Sigmoid colon (tissue), 7 donors: ENCODE measurements around the gene SMIM13. TPM values are rescaled to one million over a fixed set of nuclear protein-coding genes. Genes with fewer than 3 reads are reported as not detected.

ENCODE experiments used
- DNase-seq: peaks from one replicate; pipeline ENCODE4 v3.0.0-alpha.2; 2019
- H3K27ac ChIP-seq, 4 donors: fragments of 200-600 bp; sonication (generic); one replicate each; pipeline ENCODE4 v1.5.1; 2016 to 2019; ENCODE audit warnings: mild to moderate bottlenecking in 1 of 4
- H3K27me3 ChIP-seq, 3 donors: fragments of 200-600 bp; sonication (generic); one replicate each; pipeline ENCODE4 v1.5.1; 2019; ENCODE audit warnings: mild to moderate bottlenecking in 1 of 3
- H3K36me3 ChIP-seq, 4 donors: fragments of 200-600 bp; sonication (generic); one replicate each; pipeline ENCODE4 v1.5.1; 2016 to 2019
- H3K4me1 ChIP-seq, 4 donors: fragments of 200-600 bp; sonication (generic); one replicate each; pipeline ENCODE4 v1.5.1; 2017 to 2019
- H3K4me3 ChIP-seq, 4 donors: fragments of 200-600 bp; sonication (generic); one replicate each; pipeline ENCODE4 v1.5.1; 2017 to 2019; ENCODE audit warnings: mild to moderate bottlenecking in 2 of 4, moderate library complexity in 1 of 4
- H3K9me3 ChIP-seq, 4 donors: fragments of 200-600 bp in 3 of 4; sonication (generic) in 3 of 4; one replicate each; pipeline versions ENCODE4 v1.5.1 to v1.6.1; 2013 to 2019
- CTCF ChIP-seq, 4 experiments: fragments of 450-650 bp in 3 of 4; fragments of 200-600 bp in 1 of 4; IDR thresholded peaks; one replicate each; pipeline ENCODE4 v1.5.1; 2016 to 2019; ENCODE audit warnings: antibody characterized with exemption in 4 of 4, mild to moderate bottlenecking in 3 of 4, moderate library complexity in 2 of 4
- EP300 ChIP-seq, 4 donors: sonication (generic); formaldehyde crosslinking; IDR thresholded peaks; one replicate each; pipeline ENCODE4 v1.6.1; 2017; ENCODE audit warnings: antibody characterized with exemption in 4 of 4
- POLR2A ChIP-seq, 2 donors: fragments of 450-650 bp; IDR thresholded peaks; one replicate each; pipeline ENCODE4 v1.6.1; 2016; ENCODE audit warnings: antibody characterized with exemption in 2 of 2, mild to moderate bottlenecking in 2 of 2, moderate library complexity in 2 of 2
- POLR2AphosphoS5 ChIP-seq, 4 donors: sonication (generic); formaldehyde crosslinking; IDR thresholded peaks; one replicate each; pipeline ENCODE4 v1.6.1; 2017; ENCODE audit warnings: antibody characterized with exemption in 4 of 4
- WGBS, 2 donors: extraction: QIAGEN DNeasy Blood & Tissue Kit; methylation state at CpG; one replicate each; pipeline ENCODE4 v1.1.7; 2013; 5-methylcytosine and 5-hydroxymethylcytosine counted together
- intact Hi-C: fragments of 100-400 bp; cut with DNase I; formaldehyde crosslinking; loops from one replicate; pipeline ENCODE4 v1.15.1; 2023
- polyA plus RNA-seq, 3 donors: library from polyadenylated mRNA; stranded (reverse); fragments of 200-250 nt; gene quantifications; one replicate each; pipeline ENCODE4 v1.2.3, GENCODE V29; 2013
- total RNA-seq, 4 donors: library from RNA; depleted of rRNA; stranded (reverse); fragments of >200 nt; gene quantifications; one replicate each; pipeline ENCODE4 v1.1.0, GENCODE V29; 2016
- donor health status: healthy with polysubstance abuse.
- donor health status: Bipolar disorder and iron deficiency.
- donor health status: healthy.

SMIM13 gene
- total and polyA plus RNA-seq, 7 donors, result 1.8 to 12.1 (median 8.7) TPM

GRCh38 chr6:11096109-11096508 is 2.5 kb downstream of the SMIM13 start:
- WGBS, 2 donors, result 45 to 67% methylated on average over 4 of the region's 4 CpGs
- Histone ChIP-seq H3K36me3 (no peaks in the 10 kb centered on the region), H3K4me3 (no peak overlapping the region), H3K27me3 (no peaks in the 10 kb centered on the region), H3K27ac (no peak overlapping the region), H3K9me3 (no peaks in the 10 kb centered on the region), H3K4me1 (peaks cover 0 to 24% (median 18%) of the 10 kb centered on the region in 4 donors)
- no peak for DNase-seq
- intact Hi-C loops, result loop anchor here (10.0 kb wide), 2 partner anchors 351 to 919 kb away; partner anchors contain the start of genes HIVEP1 and TMEM14B
- no peak for TF ChIP-seq CTCF (IDR thresholded peaks at IDR 0.05)
- TF ChIP-seq POLR2AphosphoS5 (IDR thresholded peaks at IDR 0.05), result no peak
- no peak for TF ChIP-seq POLR2A (IDR thresholded peaks at IDR 0.05)

DNA sequence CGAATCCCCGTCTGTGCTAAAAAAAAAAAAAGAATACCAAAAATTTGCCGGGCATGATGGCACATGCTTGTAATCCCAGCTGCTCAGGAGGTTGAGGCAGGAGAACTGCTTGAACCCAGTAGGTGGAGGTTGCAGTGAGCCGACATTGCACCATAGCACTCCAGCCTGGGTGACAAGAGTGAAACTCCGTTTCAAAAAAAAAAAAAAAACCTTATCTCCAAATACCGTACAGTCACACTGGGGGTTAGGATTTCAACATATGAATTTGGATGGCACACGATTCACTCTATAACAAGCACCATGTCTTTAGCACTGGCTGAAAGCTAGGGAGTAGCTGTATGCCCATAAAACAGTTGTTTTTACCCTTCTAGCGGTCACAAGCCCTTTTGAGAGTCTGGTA is 3.8 kb downstream of the SMIM13 start:
- Histone ChIP-seq H3K4me1 (peaks cover 0 to 24% (median 18%) of the 10 kb centered on the region in 4 donors), H3K9me3 (no peaks in the 10 kb centered on the region), H3K27me3 (no peaks in the 10 kb centered on the region), H3K36me3 (no peaks in the 10 kb centered on the region), H3K27ac (no peak overlapping the region), H3K4me3 (no peak overlapping the region)
- DNase-seq, result no peak
- WGBS, 2 donors, result 87 to 91% methylated on average over 8 of the region's 8 CpGs
- intact Hi-C loops, result loop anchor here (10.0 kb wide), 2 partner anchors 353 to 917 kb away; partner anchors contain the start of genes HIVEP1 and TMEM14B
- TF ChIP-seq POLR2A (IDR thresholded peaks at IDR 0.05), result no peak

- intact Hi-C loops, result loop anchor here (10.0 kb wide), 2 partner anchors 353 to 917 kb away; partner anchors contain the start of genes HIVEP1 and TMEM14B
- Histone ChIP-seq H3K4me3 (no peak overlapping the region), H3K27me3 (no peaks in the 10 kb centered on the region), H3K27ac (no peak overlapping the region), H3K9me3 (no peaks in the 10 kb centered on the region), H3K4me1 (peaks cover 0 to 20% (median 15%) of the 10 kb centered on the region in 4 donors), H3K36me3 (no peaks in the 10 kb centered on the region)
- WGBS, 2 donors, result 95 to 97% methylated on average over 1 of the region's 1 CpG
- TF ChIP-seq POLR2A (IDR thresholded peaks at IDR 0.05), result no peak
- DNase-seq, result no peak
Observed at GRCh38 chr6:11098004-11098403, 4.4 kb downstream of the SMIM13 start.

- no peak overlapping the region for H3K4me3 ChIP-seq
- no peak overlapping the region for H3K27ac ChIP-seq
- DNase-seq, result no peak
- H3K36me3 ChIP-seq, result no peaks in the 10 kb centered on the region
- H3K27me3 ChIP-seq, result no peaks in the 10 kb centered on the region
- H3K9me3 ChIP-seq, result no peaks in the 10 kb centered on the region
- WGBS, 2 donors, result 98% methylated on average over 5 of the region's 5 CpGs
- intact Hi-C loops, result no loop called here
- H3K4me1 ChIP-seq, result no peaks in the 10 kb centered on the region
- no peak for TF ChIP-seq POLR2A (IDR thresholded peaks at IDR 0.05)
- TF ChIP-seq POLR2AphosphoS5 (IDR thresholded peaks at IDR 0.05), result no peak
- no peak for TF ChIP-seq EP300 (IDR thresholded peaks at IDR 0.05)
- TF ChIP-seq CTCF (IDR thresholded peaks at IDR 0.05), result no peak
Observed at GRCh38 chr6:11101417-11101816, 7.8 kb downstream of the SMIM13 start.

- Histone ChIP-seq H3K9me3 (no peaks in the 10 kb centered on the region), H3K27ac (no peak overlapping the region), H3K27me3 (no peaks in the 10 kb centered on the region), H3K4me1 (no peaks in the 10 kb centered on the region), H3K36me3 (no peaks in the 10 kb centered on the region), H3K4me3 (no peak overlapping the region)
- 66 to 85% methylated on average over 5 of the region's 5 CpGs for WGBS, 2 donors
- no peak for DNase-seq
- no peak for TF ChIP-seq POLR2AphosphoS5 (IDR thresholded peaks at IDR 0.05)
- TF ChIP-seq EP300 (IDR thresholded peaks at IDR 0.05), result no peak
- no peak for TF ChIP-seq CTCF (IDR thresholded peaks at IDR 0.05)
- TF ChIP-seq POLR2A (IDR thresholded peaks at IDR 0.05), result no peak
- intact Hi-C loops, result no loop called here
Observed at GRCh38 chr6:11103065-11103464, 9.4 kb downstream of the SMIM13 start.

DNA sequence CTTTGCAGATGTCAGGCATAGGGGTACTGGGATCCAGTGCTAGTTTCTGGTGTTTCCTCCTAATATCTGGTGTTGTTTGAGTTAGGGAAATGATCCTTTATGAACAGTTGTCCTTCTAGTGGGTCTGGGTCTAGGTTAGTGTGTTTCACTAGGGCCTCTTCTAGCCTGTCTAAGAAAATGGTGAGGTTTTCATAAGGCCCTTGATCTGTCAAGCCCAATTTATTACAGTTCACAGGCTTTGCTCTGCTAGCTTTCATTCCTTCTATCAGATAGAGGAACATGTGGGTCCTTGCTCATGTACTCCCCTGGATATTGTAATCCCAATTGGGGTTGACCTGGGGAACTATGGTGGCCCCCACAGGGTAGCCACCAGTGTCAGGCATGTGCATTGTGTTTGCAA is 15.1 kb downstream of the SMIM13 start:
- H3K27ac ChIP-seq, result no peak overlapping the region
- no peaks in the 10 kb centered on the region for H3K9me3 ChIP-seq
- H3K27me3 ChIP-seq, result no peaks in the 10 kb centered on the region
- no peak for DNase-seq
- H3K36me3 ChIP-seq, result no peaks in the 10 kb centered on the region
- intact Hi-C loops, result no loop called here
- no peak overlapping the region for H3K4me3 ChIP-seq
- no peaks in the 10 kb centered on the region for H3K4me1 ChIP-seq
- TF ChIP-seq EP300 (IDR thresholded peaks at IDR 0.05) (no peak), CTCF (IDR thresholded peaks at IDR 0.05) (no peak), POLR2AphosphoS5 (IDR thresholded peaks at IDR 0.05) (no peak)
